B cell (primary cell): ENCODE results near the gene ZNF592.

Experiments
- EZH2 ChIP-seq: IDR thresholded peaks from 2 replicates; pipeline ENCODE4 v1.6.1; 2012; ENCODE audit warnings: borderline replicate concordance, low read depth, mild to moderate bottlenecking, moderate library complexity, low read length; ENCODE audit not compliant: insufficient read depth, poor library complexity, severe bottlenecking
- TF ChIP-seq, protein P1 (sequence below): fragments of 200-600 bp; IDR thresholded peaks from one replicate; pipeline ENCODE4 v1.8.0; 2022; ENCODE audit warnings: antibody characterized with exemption, mild to moderate bottlenecking

DNA sequence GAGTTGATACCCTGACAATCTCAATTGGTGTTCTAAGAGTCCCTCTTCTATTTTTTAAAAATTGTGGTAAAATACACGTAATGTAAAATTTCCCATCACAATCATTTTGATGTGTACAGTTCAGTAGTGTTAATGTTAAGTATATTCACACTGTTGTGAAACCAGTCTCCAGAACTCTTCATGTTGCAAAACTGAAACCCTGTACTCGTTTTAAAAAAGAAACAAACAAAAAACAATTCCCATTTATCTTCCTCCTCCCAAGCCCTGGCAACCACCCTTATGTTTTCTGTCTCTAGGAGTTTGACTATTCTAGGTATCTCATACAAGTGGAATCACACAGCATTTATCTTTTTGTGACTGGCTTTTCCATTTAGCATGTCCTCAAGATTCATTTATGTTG lies 40.1 kb downstream of the ZNF592 start:
- TF ChIP-seq, protein P1, sequence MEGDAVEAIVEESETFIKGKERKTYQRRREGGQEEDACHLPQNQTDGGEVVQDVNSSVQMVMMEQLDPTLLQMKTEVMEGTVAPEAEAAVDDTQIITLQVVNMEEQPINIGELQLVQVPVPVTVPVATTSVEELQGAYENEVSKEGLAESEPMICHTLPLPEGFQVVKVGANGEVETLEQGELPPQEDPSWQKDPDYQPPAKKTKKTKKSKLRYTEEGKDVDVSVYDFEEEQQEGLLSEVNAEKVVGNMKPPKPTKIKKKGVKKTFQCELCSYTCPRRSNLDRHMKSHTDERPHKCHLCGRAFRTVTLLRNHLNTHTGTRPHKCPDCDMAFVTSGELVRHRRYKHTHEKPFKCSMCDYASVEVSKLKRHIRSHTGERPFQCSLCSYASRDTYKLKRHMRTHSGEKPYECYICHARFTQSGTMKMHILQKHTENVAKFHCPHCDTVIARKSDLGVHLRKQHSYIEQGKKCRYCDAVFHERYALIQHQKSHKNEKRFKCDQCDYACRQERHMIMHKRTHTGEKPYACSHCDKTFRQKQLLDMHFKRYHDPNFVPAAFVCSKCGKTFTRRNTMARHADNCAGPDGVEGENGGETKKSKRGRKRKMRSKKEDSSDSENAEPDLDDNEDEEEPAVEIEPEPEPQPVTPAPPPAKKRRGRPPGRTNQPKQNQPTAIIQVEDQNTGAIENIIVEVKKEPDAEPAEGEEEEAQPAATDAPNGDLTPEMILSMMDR = no peak
- TF ChIP-seq EZH2 = no peak
